ENCODE results near the gene CFAP97D1. TPM values are rescaled to one million over a fixed set of nuclear protein-coding genes. Genes with fewer than 3 reads are reported as not detected.

CFAP97D1 gene
- total and polyA plus RNA-seq, 2 experiments from 2014 or later: not detected

GRCh38 chr17:43814026-43814425, 33.8 kb downstream of the CFAP97D1 start:
- Histone ChIP-seq H3K27ac (no peak overlapping the region), H3K4me1 (ENCODE audit: low read depth) (peaks cover 16% of the 10 kb centered on the region), H3K4me3 (no peak overlapping the region), H3K9me3 (ENCODE audit: low read depth) (no peaks in the 10 kb centered on the region), H3K36me3 (no peaks in the 10 kb centered on the region), H3K27me3 (no peaks in the 10 kb centered on the region)
- TF ChIP-seq CTCF (IDR thresholded peaks at IDR 0.05; ENCODE audit: low read depth, low read length): no peak
- no peak for DNase-seq (ENCODE audit: low read depth in 1 of 2, low spot score in 1 of 2)

GRCh38 chr17:43814714-43815113, 34.5 kb downstream of the CFAP97D1 start:
- no peaks in the 10 kb centered on the region for H3K27me3 ChIP-seq
- no peaks in the 10 kb centered on the region for H3K9me3 ChIP-seq (ENCODE audit: low read depth)
- H3K4me3 ChIP-seq: no peak overlapping the region
- H3K27ac ChIP-seq: no peak overlapping the region
- H3K36me3 ChIP-seq: no peaks in the 10 kb centered on the region
- peak in 1 of 2 donors; percentile 80 for DNase-seq (ENCODE audit: low read depth in 1 of 2, low spot score in 1 of 2)
- peaks cover 16% of the 10 kb centered on the region for H3K4me1 ChIP-seq (ENCODE audit: low read depth)
- TF ChIP-seq CTCF (IDR thresholded peaks at IDR 0.05; ENCODE audit: low read depth, low read length): no peak

- H3K27ac ChIP-seq: peak overlapping the region; percentile 63
- no peaks in the 10 kb centered on the region for H3K27me3 ChIP-seq
- no peak overlapping the region for H3K4me3 ChIP-seq
- no peaks in the 10 kb centered on the region for H3K9me3 ChIP-seq (ENCODE audit: low read depth)
- no peak for DNase-seq (ENCODE audit: low read depth in 1 of 2, low spot score in 1 of 2)
- no peaks in the 10 kb centered on the region for H3K36me3 ChIP-seq
- H3K4me1 ChIP-seq (ENCODE audit: low read depth): peaks cover 16% of the 10 kb centered on the region
- TF ChIP-seq CTCF (IDR thresholded peaks at IDR 0.05; ENCODE audit: low read depth, low read length): no peak
Observed at GRCh38 chr17:43816336-43817320, 36.4 kb downstream of the CFAP97D1 start.

- no peaks in the 10 kb centered on the region for H3K36me3 ChIP-seq
- TF ChIP-seq CTCF (IDR thresholded peaks at IDR 0.05; ENCODE audit: low read depth, low read length): no peak
- H3K4me3 ChIP-seq: no peak overlapping the region
- no peak overlapping the region for H3K27ac ChIP-seq
- H3K4me1 ChIP-seq (ENCODE audit: low read depth): peaks cover 16% of the 10 kb centered on the region
- no peak for DNase-seq (ENCODE audit: low read depth in 1 of 2, low spot score in 1 of 2)
- no peaks in the 10 kb centered on the region for H3K27me3 ChIP-seq
- H3K9me3 ChIP-seq (ENCODE audit: low read depth): no peaks in the 10 kb centered on the region
Observed at GRCh38 chr17:43817826-43818225, 37.6 kb downstream of the CFAP97D1 start.

- H3K27ac ChIP-seq: no peak overlapping the region
- H3K4me1 ChIP-seq (ENCODE audit: low read depth): peaks cover 16% of the 10 kb centered on the region
- H3K4me3 ChIP-seq: no peak overlapping the region
- H3K27me3 ChIP-seq: no peaks in the 10 kb centered on the region
- H3K9me3 ChIP-seq (ENCODE audit: low read depth): no peaks in the 10 kb centered on the region
- DNase-seq (ENCODE audit: low read depth in 1 of 2, low spot score in 1 of 2): no peak
- no peak for TF ChIP-seq CTCF (IDR thresholded peaks at IDR 0.05; ENCODE audit: low read depth, low read length)
- H3K36me3 ChIP-seq: no peaks in the 10 kb centered on the region
Observed at GRCh38 chr17:43818966-43819365, 38.7 kb downstream of the CFAP97D1 start.
